ENCODE data around the gene RASA2.
"Not testable (repeated sequence)": the region's sequence is repeated elsewhere in the genome, so short reads cannot be mapped to it uniquely, and the experiment has no call there.

Gene RASA2

GRCh38 chr3:141575879-141576743 lies 89.3 kb downstream of the RASA2 start:
- DNase-seq (ENCODE audit: low read depth, low spot score), result no peak

- no peak for DNase-seq (ENCODE audit: low read depth, low spot score)
These were observed 89.9 kb downstream of the RASA2 start for GRCh38 chr3:141576744-141577052.

GRCh38 chr3:141578202-141578973 lies 91.6 kb downstream of the RASA2 start:
- DNase-seq (ENCODE audit: low read depth, low spot score), result no peak

GRCh38 chr3:141594357-141594756 lies 107.5 kb downstream of the RASA2 start:
- DNase-seq (ENCODE audit: low read depth, low spot score), result no peak

- DNase-seq (ENCODE audit: low read depth, low spot score), result no peak
These were observed 111.1 kb downstream of the RASA2 start for GRCh38 chr3:141597931-141598330.

- DNase-seq (ENCODE audit: low read depth, low spot score), result no peak
These were observed 113.5 kb downstream of the RASA2 start for GRCh38 chr3:141600331-141600730.

- no peak for DNase-seq (ENCODE audit: low read depth, low spot score)
These were observed 115.9 kb downstream of the RASA2 start for GRCh38 chr3:141602706-141603105.

- no peak for DNase-seq (ENCODE audit: low read depth, low spot score)
These were observed 116.7 kb downstream of the RASA2 start for GRCh38 chr3:141603473-141604035.

GRCh38 chr3:141605883-141606282 lies 119.1 kb downstream of the RASA2 start:
- no peak for DNase-seq (ENCODE audit: low read depth, low spot score)

GRCh38 chr3:141608438-141608837 lies 121.6 kb downstream of the RASA2 start:
- no peak for DNase-seq (ENCODE audit: low read depth, low spot score)

GRCh38 chr3:141610939-141611338 lies 124.1 kb downstream of the RASA2 start:
- DNase-seq (ENCODE audit: low read depth, low spot score), result no peak

GRCh38 chr3:141618103-141618910 lies 131.5 kb downstream of the RASA2 start:
- no peak for DNase-seq (ENCODE audit: low read depth, low spot score)

GRCh38 chr3:141618938-141619337 lies 132.1 kb downstream of the RASA2 start:
- DNase-seq (ENCODE audit: low read depth, low spot score), result no peak

GRCh38 chr3:141619450-141619849 lies 132.6 kb downstream of the RASA2 start:
- no peak for DNase-seq (ENCODE audit: low read depth, low spot score)

- DNase-seq (ENCODE audit: low read depth, low spot score), result no peak
These were observed 136.9 kb downstream of the RASA2 start for GRCh38 chr3:141623691-141624090.

- DNase-seq (ENCODE audit: low read depth, low spot score), result no peak
These were observed 138.7 kb downstream of the RASA2 start for GRCh38 chr3:141625506-141625905.

- DNase-seq (ENCODE audit: low read depth, low spot score), result not testable (repeated sequence)
These were observed 141.5 kb downstream of the RASA2 start for GRCh38 chr3:141628334-141628733.

GRCh38 chr3:141628868-141629441 lies 142.1 kb downstream of the RASA2 start:
- not testable (repeated sequence) for DNase-seq (ENCODE audit: low read depth, low spot score)

GRCh38 chr3:141629976-141630375 lies 143.1 kb downstream of the RASA2 start:
- no peak for DNase-seq (ENCODE audit: low read depth, low spot score)

GRCh38 chr3:141632779-141633374 lies 146.1 kb downstream of the RASA2 start:
- no peak for DNase-seq (ENCODE audit: low read depth, low spot score)

GRCh38 chr3:141642215-141642614 lies 155.4 kb downstream of the RASA2 start:
- DNase-seq (ENCODE audit: low read depth, low spot score), result no peak

Measured in smooth muscle cell of the brain vasculature (primary cell).